GM19025 (cell line): ENCODE results near the gene PRELID1.
"Not testable (repeated sequence)": the region's sequence is repeated elsewhere in the genome, so short reads cannot be mapped to it uniquely, and the experiment has no call there.

Experiments used
- ATAC-seq: cut with Tn5 transposase; IDR thresholded peaks from one replicate; pipeline ENCODE4 v1.9.1; 2021; ENCODE audit warnings: mild to moderate bottlenecking, low read depth, moderate library complexity; ENCODE audit not compliant: unreplicated experiment

Gene PRELID1

GRCh38 chr5:177303121-177303924 is at the start of gene PRELID1, which contains the start of gene RAB24:
TSS of gene PRELID1 (plus strand) at chr5:177303799. CDS start at chr5:177303986, 187 bp downstream.
TSS of gene RAB24 (minus strand) at chr5:177303719. CDS start at chr5:177303288, 431 bp downstream.
- ATAC-seq: peak; percentile 57

DNA sequence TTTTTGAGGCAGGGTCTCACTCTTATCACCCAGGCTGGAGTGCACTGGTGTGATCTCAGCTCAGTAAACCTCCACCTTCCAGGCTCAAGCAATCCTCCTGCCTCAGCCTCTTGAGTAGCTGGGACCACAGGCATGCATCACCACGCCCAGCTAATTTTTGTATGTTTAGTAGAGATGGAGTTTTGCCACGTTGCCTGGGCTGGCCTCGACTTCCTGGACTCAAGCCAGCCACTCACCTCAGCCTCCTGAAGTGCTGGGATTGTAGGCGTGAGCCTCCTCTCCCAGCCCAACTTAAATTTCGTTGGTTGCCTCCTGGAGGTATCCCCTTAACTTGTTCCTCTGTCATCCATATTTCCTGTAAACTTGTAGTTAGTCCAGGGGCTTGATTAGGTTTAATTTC is 47.3 kb upstream of the PRELID1 start:
- no peak for ATAC-seq

DNA sequence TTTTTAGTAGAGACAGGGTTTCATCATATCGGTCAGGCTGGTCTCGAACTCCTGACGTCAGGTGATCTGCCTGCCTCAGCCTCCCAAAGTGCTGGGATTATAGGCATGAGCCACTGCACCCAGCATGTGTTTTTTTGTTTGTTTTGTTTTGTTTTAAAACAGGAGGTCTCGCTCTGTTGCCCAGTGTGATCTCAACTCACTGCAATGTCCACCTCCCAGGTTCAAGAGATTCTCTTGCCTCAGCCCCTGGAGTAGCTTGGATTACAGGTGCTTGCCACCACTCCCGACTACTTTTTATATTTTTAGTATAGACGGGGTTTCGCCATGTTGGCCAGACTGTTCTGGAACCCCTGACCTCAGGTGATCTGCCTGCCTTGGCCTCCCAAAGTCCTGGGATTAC is 44.9 kb upstream of the PRELID1 start:
- ATAC-seq: not testable (repeated sequence)

- no peak for ATAC-seq
Observed at GRCh38 chr5:177260961-177261360, 42.6 kb upstream of the PRELID1 start.

DNA sequence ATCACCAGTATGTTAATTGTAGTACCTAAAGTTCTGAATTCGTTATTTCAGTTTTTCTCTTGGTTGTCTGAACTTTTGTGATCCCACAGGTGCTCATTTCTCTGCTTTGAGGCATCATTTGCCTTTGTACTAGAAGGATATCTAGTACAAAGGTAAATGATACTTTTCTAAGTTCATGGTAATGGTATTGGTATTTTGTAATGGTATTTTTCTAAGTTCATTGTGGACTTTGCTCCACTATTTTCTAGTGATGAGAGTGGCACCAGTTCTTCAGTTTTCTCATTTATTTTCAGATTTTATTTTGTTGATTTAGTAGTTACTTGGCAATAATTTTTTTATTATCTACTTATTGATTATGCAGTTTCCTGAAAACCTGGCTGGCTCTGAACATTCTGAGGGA is 42.1 kb upstream of the PRELID1 start:
- no peak for ATAC-seq

- ATAC-seq: no peak
Observed at GRCh38 chr5:177264178-177264577, 39.4 kb upstream of the PRELID1 start.

- no peak for ATAC-seq
Observed at GRCh38 chr5:177265395-177265794, 38.2 kb upstream of the PRELID1 start.

- no peak for ATAC-seq
Observed at GRCh38 chr5:177269232-177269895, 34.2 kb upstream of the PRELID1 start.

- no peak for ATAC-seq
Observed at GRCh38 chr5:177269976-177270375, 33.6 kb upstream of the PRELID1 start.

GRCh38 chr5:177270653-177271052 is 32.9 kb upstream of the PRELID1 start:
- no peak for ATAC-seq

DNA sequence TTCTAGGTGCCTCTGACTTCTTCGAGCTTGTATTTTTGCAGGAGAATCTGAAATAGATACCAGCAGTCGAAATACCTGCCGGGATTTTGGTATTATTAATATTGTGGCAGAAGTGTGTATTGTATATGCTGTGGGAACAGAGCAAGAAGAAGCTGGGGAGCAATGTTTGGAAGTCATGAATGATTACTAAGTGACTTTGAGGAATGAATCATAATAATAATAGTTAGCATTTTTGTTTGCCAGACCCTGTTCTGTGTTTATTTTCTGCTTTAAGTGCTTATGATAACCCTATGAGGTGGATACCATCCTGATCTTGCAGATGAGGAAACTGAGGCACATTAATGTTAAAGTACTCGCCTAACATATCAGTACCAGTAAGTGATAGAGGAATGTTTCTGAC is 32.5 kb upstream of the PRELID1 start:
- no peak for ATAC-seq

GRCh38 chr5:177275883-177276282 is 27.7 kb upstream of the PRELID1 start:
- no peak for ATAC-seq

GRCh38 chr5:177276886-177277285 is 26.7 kb upstream of the PRELID1 start:
- ATAC-seq: no peak

GRCh38 chr5:177288191-177288590 is 15.4 kb upstream of the PRELID1 start:
- ATAC-seq: no peak

DNA sequence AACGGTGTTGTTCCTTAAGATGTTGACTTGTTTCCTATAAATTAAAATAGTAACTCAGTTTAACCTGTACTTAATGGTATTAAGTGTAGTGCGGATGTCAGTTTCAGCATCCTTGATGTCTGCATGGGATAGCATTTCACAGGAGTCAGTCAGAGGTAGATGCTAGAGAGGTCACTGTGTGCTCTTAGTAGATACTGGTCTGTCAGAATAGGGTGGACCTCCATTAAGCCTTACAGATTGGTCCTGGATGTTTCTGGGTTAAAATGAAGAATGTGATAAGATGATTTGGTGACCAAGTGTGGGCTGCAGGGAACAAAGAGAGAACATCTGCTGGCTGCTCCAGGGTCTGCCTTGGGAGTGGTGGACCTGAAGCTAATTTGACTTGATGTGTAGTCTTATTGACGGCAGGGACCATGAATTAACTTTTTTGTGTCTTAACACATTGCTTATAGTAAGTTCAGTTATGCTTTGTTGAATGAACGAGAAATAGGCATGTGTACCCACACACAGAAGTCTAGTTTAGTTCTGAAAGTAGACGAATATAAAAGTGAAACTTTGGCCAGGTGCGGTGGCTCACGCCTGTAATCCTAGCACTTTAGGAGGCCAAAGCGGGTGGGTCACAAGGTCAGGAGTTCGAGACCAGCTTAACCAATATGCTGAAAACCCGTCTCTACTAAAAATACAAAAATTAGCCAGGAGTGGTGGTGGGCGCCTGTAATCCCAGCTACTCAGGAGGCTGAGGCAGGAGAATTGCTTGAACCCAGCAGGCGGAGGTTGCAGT is 12.6 kb upstream of the PRELID1 start:
- no peak for ATAC-seq

DNA sequence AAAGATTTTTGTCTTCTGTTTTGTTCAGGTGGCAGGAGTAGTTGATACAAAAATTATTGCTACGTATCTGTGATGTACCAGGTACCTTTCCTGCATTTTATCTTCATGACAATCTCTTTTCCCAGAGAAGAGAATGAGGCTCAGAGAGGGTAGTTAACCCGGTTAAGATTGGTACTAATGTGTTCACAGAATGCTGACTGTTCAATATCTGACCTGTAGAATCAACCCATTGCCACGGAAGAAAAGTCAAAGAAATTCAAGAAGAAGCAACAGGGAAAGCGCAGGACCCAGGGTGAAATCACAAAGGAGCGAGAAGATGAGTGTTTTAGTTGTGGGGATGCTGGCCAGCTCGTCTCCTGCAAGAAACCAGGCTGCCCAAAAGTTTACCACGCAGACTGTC is 11.9 kb upstream of the PRELID1 start:
- no peak for ATAC-seq

DNA sequence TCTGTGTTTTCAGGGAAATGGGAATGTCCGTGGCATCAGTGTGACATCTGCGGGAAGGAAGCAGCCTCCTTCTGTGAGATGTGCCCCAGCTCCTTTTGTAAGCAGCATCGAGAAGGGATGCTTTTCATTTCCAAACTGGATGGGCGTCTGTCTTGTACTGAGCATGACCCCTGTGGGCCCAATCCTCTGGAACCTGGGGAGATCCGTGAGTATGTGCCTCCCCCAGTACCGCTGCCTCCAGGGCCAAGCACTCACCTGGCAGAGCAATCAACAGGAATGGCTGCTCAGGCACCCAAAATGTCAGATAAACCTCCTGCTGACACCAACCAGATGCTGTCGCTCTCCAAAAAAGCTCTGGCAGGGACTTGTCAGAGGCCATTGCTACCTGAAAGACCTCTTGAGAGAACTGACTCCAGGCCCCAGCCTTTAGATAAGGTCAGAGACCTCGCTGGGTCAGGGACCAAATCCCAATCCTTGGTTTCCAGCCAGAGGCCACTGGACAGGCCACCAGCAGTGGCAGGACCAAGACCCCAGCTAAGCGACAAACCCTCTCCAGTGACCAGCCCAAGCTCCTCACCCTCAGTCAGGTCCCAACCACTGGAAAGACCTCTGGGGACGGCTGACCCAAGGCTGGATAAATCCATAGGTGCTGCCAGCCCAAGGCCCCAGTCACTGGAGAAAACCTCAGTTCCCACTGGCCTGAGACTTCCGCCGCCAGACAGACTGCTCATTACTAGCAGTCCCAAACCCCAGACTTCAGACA is 9.6 kb upstream of the PRELID1 start:
- no peak for ATAC-seq

- ATAC-seq: no peak
Observed at GRCh38 chr5:177294632-177295031, 9.0 kb upstream of the PRELID1 start.

DNA sequence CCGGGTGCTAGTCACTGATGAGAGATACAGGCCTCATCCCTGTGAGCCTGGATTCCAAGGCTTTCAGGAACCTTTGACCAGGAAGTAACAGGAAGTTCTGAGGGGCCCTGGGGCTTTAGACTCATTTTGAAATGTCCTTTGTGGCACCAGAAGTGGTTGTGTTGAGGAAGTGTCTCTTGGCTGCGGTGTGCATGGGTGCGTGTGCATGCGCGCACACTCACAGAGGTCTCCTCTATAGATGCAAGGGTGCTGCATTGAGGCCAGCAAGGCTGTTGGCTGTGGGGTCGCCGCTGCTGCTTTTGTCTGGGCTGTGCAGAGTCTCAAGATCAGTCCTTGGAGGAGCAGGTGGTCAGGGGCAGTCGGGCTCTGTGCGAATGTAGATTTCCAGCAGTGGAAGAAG is 7.7 kb upstream of the PRELID1 start:
- no peak for ATAC-seq

- ATAC-seq: no peak
Observed at GRCh38 chr5:177296581-177296980, 7.0 kb upstream of the PRELID1 start.
